ENCODE results near the gene CALU. TPM values are rescaled to one million over a fixed set of nuclear protein-coding genes. Genes with fewer than 3 reads are reported as not detected.

CALU gene
- total and polyA plus RNA-seq, 8 donors, result 8.7 to 46.0 (median 20.8) TPM

- FAIRE-seq (no peak), ATAC-seq (peak; percentile 93 to 96 (median 96)), DNase-seq (peak; percentile 65 to 91 (median 78))
- intact Hi-C loops (cut with DNase I), result no loop called here
- Histone ChIP-seq H3K27me3 (no peaks in the 10 kb centered on the region), H3K36me3 (no peaks in the 10 kb centered on the region), H3K9me3 (no peaks in the 10 kb centered on the region), H3K4me3 (peak within 1 kb of the TSS; percentile 49 to 77 (median 75)), H3K27ac (no peak within 1 kb of the TSS), H3K4me1 (peaks cover 0 to 5% (median 4%) of the 10 kb centered on the region in 3 donors)
- no peak for TF ChIP-seq CTCF (IDR thresholded peaks at IDR 0.05)
- 0 to 1% methylated on average over 34 to 80 of the region's 80 CpGs for WGBS, 2 donors
Observed at GRCh38 chr7:128791121-128791971, 52.2 kb downstream of the CALU start, which contains the start of gene CCDC136. TSS of gene CCDC136 (plus strand) at chr7:128791968. CDS start at chr7:128792412, 444 bp downstream.

GRCh38 chr7:128791972-128792327 lies 52.8 kb downstream of the CALU start:
- H3K4me3 ChIP-seq, result peak overlapping the region in 3 of 4 donors; percentile 73 to 77 (median 77)

GRCh38 chr7:128792471-128793180 lies 53.5 kb downstream of the CALU start:
- no peak for DNase-seq
- 68 to 77% methylated on average over 10 of the region's 10 CpGs for WGBS, 2 donors

More at GRCh38 chr7:128791972-128792327, 52.8 kb downstream of the CALU start:
- no peaks in the 10 kb centered on the region for H3K9me3 ChIP-seq
- TF ChIP-seq CTCF (IDR thresholded peaks at IDR 0.05), result no peak
- 18 to 28% methylated on average over 7 to 9 of the region's 9 CpGs for WGBS, 2 donors
- DNase-seq, result no peak
- peaks cover 0 to 5% (median 4%) of the 10 kb centered on the region in 3 donors for H3K4me1 ChIP-seq
- no peak overlapping the region for H3K27ac ChIP-seq
- no peaks in the 10 kb centered on the region for H3K27me3 ChIP-seq
- no peak for FAIRE-seq
- intact Hi-C loops (cut with DNase I), result no loop called here
- no peaks in the 10 kb centered on the region for H3K36me3 ChIP-seq
- no peak for ATAC-seq

GRCh38 chr7:128793181-128793547 lies 54.0 kb downstream of the CALU start:
- FAIRE-seq (no peak), ATAC-seq (no peak), DNase-seq (no peak)
- Histone ChIP-seq H3K27me3 (no peaks in the 10 kb centered on the region), H3K36me3 (no peaks in the 10 kb centered on the region), H3K27ac (no peak overlapping the region), H3K4me3 (no peak overlapping the region), H3K4me1 (peaks cover 0 to 5% (median 4%) of the 10 kb centered on the region in 3 donors), H3K9me3 (no peaks in the 10 kb centered on the region)
- no peak for TF ChIP-seq CTCF (IDR thresholded peaks at IDR 0.05)
- WGBS, 2 donors, result 94 to 97% methylated on average over 5 of the region's 5 CpGs
- intact Hi-C loops (cut with DNase I), result no loop called here

More at GRCh38 chr7:128792471-128793180, 53.5 kb downstream of the CALU start:
- Histone ChIP-seq H3K36me3 (no peaks in the 10 kb centered on the region), H3K27me3 (no peaks in the 10 kb centered on the region), H3K9me3 (no peaks in the 10 kb centered on the region), H3K27ac (no peak overlapping the region), H3K4me1 (peaks cover 0 to 5% (median 4%) of the 10 kb centered on the region in 3 donors), H3K4me3 (no peak overlapping the region)
- no peak for FAIRE-seq
- no peak for ATAC-seq
- TF ChIP-seq CTCF (IDR thresholded peaks at IDR 0.05), result no peak
- intact Hi-C loops (cut with DNase I), result no loop called here
